Mesothelial cell of epicardium (in vitro differentiated cells): ENCODE results near the gene PADI3. TPM values are rescaled to one million over a fixed set of nuclear protein-coding genes. Genes with fewer than 3 reads are reported as not detected.

ENCODE experiments used
- DNase-seq, 2 experiments: peaks; one replicate each; pipeline ENCODE4 v3.0.0; 2021; ENCODE audit warnings: low spot score in 2 of 2; ENCODE audit not compliant: unreplicated experiment in 2 of 2
- H3K27ac Mint-ChIP-seq: 2 replicates; pipeline ENCODE4 v1.8.0; 2021; ENCODE audit warnings: mixed read lengths
- H3K27me3 Mint-ChIP-seq: 2 replicates; pipeline ENCODE4 v1.8.0; 2021; ENCODE audit warnings: low read depth, mixed read lengths
- H3K36me3 Mint-ChIP-seq: 2 replicates; pipeline ENCODE4 v1.8.0; 2021; ENCODE audit warnings: mixed read lengths
- H3K4me1 Mint-ChIP-seq: 2 replicates; pipeline ENCODE4 v1.8.0; 2021; ENCODE audit warnings: mixed read lengths
- H3K4me3 Mint-ChIP-seq: 2 replicates; pipeline ENCODE4 v1.8.0; 2021; ENCODE audit warnings: mild to moderate bottlenecking, moderate library complexity, mixed read lengths
- H3K9me3 Mint-ChIP-seq: 2 replicates; pipeline ENCODE4 v1.8.0; 2021; ENCODE audit warnings: mixed read lengths
- CTCF ChIP-seq: fragments of 200-600 bp; sonication (generic); IDR thresholded peaks from one replicate; pipeline ENCODE4 v1.5.0; 2021; ENCODE audit warnings: antibody characterized with exemption; ENCODE audit not compliant: unreplicated experiment
- total RNA-seq: library from RNA; stranded (reverse); gene quantifications from 3 replicates; pipeline ENCODE4 v1.2.1, GENCODE V29; 2021

Gene PADI3
- total RNA-seq, 1 donor from 2014 or later = not detected

- no peaks in the 10 kb centered on the region for H3K9me3 Mint-ChIP-seq
- no peak for DNase-seq
- peaks cover 1% of the 10 kb centered on the region for H3K4me1 Mint-ChIP-seq
- no peak overlapping the region for H3K27ac Mint-ChIP-seq
- peaks cover 25% of the 10 kb centered on the region for H3K27me3 Mint-ChIP-seq
- no peak for TF ChIP-seq CTCF
- H3K4me3 Mint-ChIP-seq = no peak overlapping the region
- H3K36me3 Mint-ChIP-seq = no peaks in the 10 kb centered on the region
These were observed 26.3 kb upstream of the PADI3 start for GRCh38 chr1:17222557-17222956.

GRCh38 chr1:17224434-17224833, 24.5 kb upstream of the PADI3 start:
- H3K27ac Mint-ChIP-seq = no peak overlapping the region
- no peak for TF ChIP-seq CTCF
- no peaks in the 10 kb centered on the region for H3K36me3 Mint-ChIP-seq
- H3K27me3 Mint-ChIP-seq = peaks cover 25% of the 10 kb centered on the region
- H3K4me1 Mint-ChIP-seq = peaks cover 2% of the 10 kb centered on the region
- no peaks in the 10 kb centered on the region for H3K9me3 Mint-ChIP-seq
- no peak for DNase-seq
- no peak overlapping the region for H3K4me3 Mint-ChIP-seq

GRCh38 chr1:17225140-17225539, 23.8 kb upstream of the PADI3 start:
- H3K9me3 Mint-ChIP-seq = no peaks in the 10 kb centered on the region
- H3K4me3 Mint-ChIP-seq = no peak overlapping the region
- H3K27me3 Mint-ChIP-seq = peaks cover 25% of the 10 kb centered on the region
- no peak for DNase-seq
- TF ChIP-seq CTCF = no peak
- H3K4me1 Mint-ChIP-seq = peaks cover 2% of the 10 kb centered on the region
- no peaks in the 10 kb centered on the region for H3K36me3 Mint-ChIP-seq
- H3K27ac Mint-ChIP-seq = no peak overlapping the region

GRCh38 chr1:17227358-17227915, 21.5 kb upstream of the PADI3 start:
- Mint-ChIP-seq H3K4me1 (peaks cover 5% of the 10 kb centered on the region), H3K27ac (no peak overlapping the region), H3K27me3 (peaks cover 12% of the 10 kb centered on the region), H3K9me3 (no peaks in the 10 kb centered on the region), H3K4me3 (no peak overlapping the region), H3K36me3 (no peaks in the 10 kb centered on the region)
- no peak for TF ChIP-seq CTCF
- DNase-seq = no peak

- Mint-ChIP-seq H3K4me1 (peaks cover 11% of the 10 kb centered on the region), H3K36me3 (no peaks in the 10 kb centered on the region), H3K27me3 (peaks cover 3% of the 10 kb centered on the region), H3K4me3 (no peak overlapping the region), H3K9me3 (no peaks in the 10 kb centered on the region), H3K27ac (no peak overlapping the region)
- no peak for DNase-seq
- no peak for TF ChIP-seq CTCF
These were observed 20.3 kb upstream of the PADI3 start for GRCh38 chr1:17228619-17229018.

- no peaks in the 10 kb centered on the region for H3K27me3 Mint-ChIP-seq
- TF ChIP-seq CTCF = no peak
- H3K4me3 Mint-ChIP-seq = no peak overlapping the region
- H3K27ac Mint-ChIP-seq = no peak overlapping the region
- H3K4me1 Mint-ChIP-seq = peaks cover 11% of the 10 kb centered on the region
- H3K9me3 Mint-ChIP-seq = no peaks in the 10 kb centered on the region
- no peak for DNase-seq
- H3K36me3 Mint-ChIP-seq = no peaks in the 10 kb centered on the region
These were observed 19.5 kb upstream of the PADI3 start for GRCh38 chr1:17229379-17229778.
